ENCODE data around the gene GUSB. TPM values are rescaled to one million over a fixed set of nuclear protein-coding genes. Genes with fewer than 3 reads are reported as not detected.

The GUSB gene
- total RNA-seq, 1 donor from 2014 or later, result 38.8 TPM

- no peak for DNase-seq
These were observed 50.3 kb downstream of the GUSB start for GRCh38 chr7:65931685-65932084.

- DNase-seq, result no peak
These were observed 54.2 kb downstream of the GUSB start for GRCh38 chr7:65927489-65928448.

GRCh38 chr7:65926588-65926987 lies 55.4 kb downstream of the GUSB start:
- DNase-seq, result no peak

GRCh38 chr7:65925040-65925439 lies 57.0 kb downstream of the GUSB start:
- no peak for DNase-seq

GRCh38 chr7:65924193-65924592 lies 57.8 kb downstream of the GUSB start:
- DNase-seq, result no peak

GRCh38 chr7:65923316-65923715 lies 58.7 kb downstream of the GUSB start:
- DNase-seq, result no peak

GRCh38 chr7:65915921-65916657 lies 65.9 kb downstream of the GUSB start:
- no peak for DNase-seq

- DNase-seq, result no peak
These were observed 69.8 kb downstream of the GUSB start for GRCh38 chr7:65912237-65912636.

Small RNAs within 50 kb of the gene (small RNA-seq; reads per million reads assigned to genes)
- not detected for gene AC073261.1 (ENCODE audit: low replicate concordance)

Other genes with a start within 250 kb of the GUSB start
- 25.7 TPM for gene VKORC1L1, start 109.1 kb downstream of the GUSB start, total RNA-seq
- gene ASL, start 93.6 kb upstream of the GUSB start, total RNA-seq, result 9.8 TPM
- gene CRCP, start 132.6 kb upstream of the GUSB start, total RNA-seq, result 26.3 TPM
- 34.0 TPM for gene TPST1, start 223.1 kb upstream of the GUSB start, total RNA-seq